Breast epithelium (tissue), 4 donors: ENCODE measurements around the gene PPM1L. TPM values are rescaled to one million over a fixed set of nuclear protein-coding genes. Genes with fewer than 3 reads are reported as not detected.

Source experiments
- DNase-seq, 2 donors: peaks; one replicate each; pipeline ENCODE4 v3.0.0-alpha.2; 2019; ENCODE audit warnings: low spot score in 2 of 2
- H3K27ac ChIP-seq, 2 donors: fragments of 200-600 bp; sonication (generic) in 1 of 2; one replicate each; pipeline ENCODE4 v1.5.1; 2016 to 2019; ENCODE audit warnings: mild to moderate bottlenecking in 1 of 2
- H3K27me3 ChIP-seq, 2 donors: fragments of 200-600 bp; sonication (generic) in 1 of 2; one replicate each; pipeline versions ENCODE4 v1.5.1 to v1.6.0; 2017 to 2019; ENCODE audit warnings: control low read depth in 1 of 2, mild to moderate bottlenecking in 1 of 2
- H3K36me3 ChIP-seq: fragments of 200-600 bp; one replicate; pipeline ENCODE4 v1.5.1; 2019
- H3K4me1 ChIP-seq, 2 donors: fragments of 200-600 bp; sonication (generic); one replicate each; pipeline ENCODE4 v1.5.1; 2016 to 2019; ENCODE audit warnings: control low read depth in 1 of 2
- H3K4me3 ChIP-seq, 3 donors: fragments of 200-600 bp; sonication (generic); 1 replicate in 2 of 3; 2 replicates in 1 of 3; pipeline ENCODE4 v1.5.1; 2016 to 2019; ENCODE audit warnings: mild to moderate bottlenecking in 3 of 3, moderate library complexity in 2 of 3
- H3K9me3 ChIP-seq, 2 donors: fragments of 200-600 bp; sonication (generic) in 1 of 2; one replicate each; pipeline ENCODE4 v1.5.1; 2016 to 2019; ENCODE audit warnings: control low read depth in 1 of 2
- CTCF ChIP-seq, 3 donors: fragments of 450-650 bp; IDR thresholded peaks; one replicate each; pipeline ENCODE4 v1.5.1; 2016 to 2017; ENCODE audit warnings: antibody characterized with exemption in 3 of 3, mild to moderate bottlenecking in 3 of 3, moderate library complexity in 3 of 3
- POLR2A ChIP-seq: fragments of 450-650 bp; IDR thresholded peaks from one replicate; pipeline ENCODE4 v1.6.1; 2016; ENCODE audit warnings: antibody characterized with exemption, mild to moderate bottlenecking, moderate library complexity
- POLR2AphosphoS5 ChIP-seq, 3 donors: sonication (generic); formaldehyde crosslinking; IDR thresholded peaks; one replicate each; pipeline ENCODE4 v1.6.1; 2017; ENCODE audit warnings: antibody characterized with exemption in 3 of 3
- intact Hi-C: fragments of 100-400 bp; cut with DNase I; formaldehyde crosslinking; loops from one replicate; pipeline ENCODE4 v1.15.1; 2023; ENCODE audit warnings: low total_unique reads
- total RNA-seq, 3 donors: library from RNA; depleted of rRNA; stranded (reverse); fragments of >200 nt; gene quantifications; one replicate each; pipeline ENCODE4 v1.1.0, GENCODE V29; 2016

Gene PPM1L
- total RNA-seq, 3 donors from 2014 or later: 12.8 to 136 (median 24.6) TPM

GRCh38 chr3:160754371-160754854, 1.6 kb upstream of the PPM1L start:
- intact Hi-C loops: no loop called here
- Histone ChIP-seq H3K4me3 (peak overlapping the region; percentile 71 to 97 (median 74)), H3K4me1 (no peaks in the 10 kb centered on the region), H3K9me3 (no peaks in the 10 kb centered on the region), H3K27ac (peak overlapping the region; percentile 91 to 95), H3K36me3 (no peaks in the 10 kb centered on the region), H3K27me3 (no peaks in the 10 kb centered on the region)
- DNase-seq: peak in 1 of 2 donors; percentile 50
- TF ChIP-seq CTCF (IDR thresholded peaks at IDR 0.05): no peak
- TF ChIP-seq POLR2AphosphoS5 (IDR thresholded peaks at IDR 0.05): no peak

- DNase-seq: peak; percentile 87 to 89
- H3K4me1 ChIP-seq: no peaks in the 10 kb centered on the region
- TF ChIP-seq POLR2AphosphoS5 (IDR thresholded peaks at IDR 0.05) (peak; percentile 59 to 79 (median 67)), CTCF (IDR thresholded peaks at IDR 0.05) (peak in 1 of 3 donors; percentile 22), POLR2A (peak; percentile 49)
- no peaks in the 10 kb centered on the region for H3K36me3 ChIP-seq
- H3K27me3 ChIP-seq: no peaks in the 10 kb centered on the region
- no peaks in the 10 kb centered on the region for H3K9me3 ChIP-seq
- H3K27ac ChIP-seq: peak overlapping the region; percentile 91 to 95
- intact Hi-C loops: no loop called here
- H3K4me3 ChIP-seq: peak overlapping the region; percentile 71 to 97 (median 74)
Observed at GRCh38 chr3:160754855-160755747, 930 bp upstream of the PPM1L start.

- H3K27ac ChIP-seq: no peak overlapping the region
- no peak for DNase-seq
- TF ChIP-seq CTCF (IDR thresholded peaks at IDR 0.05) (no peak), POLR2AphosphoS5 (IDR thresholded peaks at IDR 0.05) (no peak), POLR2A (no peak)
- intact Hi-C loops: no loop called here
- H3K27me3 ChIP-seq: no peaks in the 10 kb centered on the region
- H3K4me3 ChIP-seq: peak overlapping the region; percentile 71 to 97 (median 74)
- no peaks in the 10 kb centered on the region for H3K9me3 ChIP-seq
- H3K36me3 ChIP-seq: no peaks in the 10 kb centered on the region
- H3K4me1 ChIP-seq: no peaks in the 10 kb centered on the region
Observed at GRCh38 chr3:160757233-160758106, 1.4 kb downstream of the PPM1L start.

GRCh38 chr3:160758929-160759577, 3.0 kb downstream of the PPM1L start:
- Histone ChIP-seq H3K9me3 (no peaks in the 10 kb centered on the region), H3K27ac (no peak overlapping the region), H3K4me1 (no peaks in the 10 kb centered on the region), H3K36me3 (no peaks in the 10 kb centered on the region), H3K4me3 (peak overlapping the region in 1 of 3 donors; percentile 97), H3K27me3 (no peaks in the 10 kb centered on the region)
- DNase-seq: no peak
- TF ChIP-seq POLR2A (no peak), POLR2AphosphoS5 (IDR thresholded peaks at IDR 0.05) (no peak), CTCF (IDR thresholded peaks at IDR 0.05) (no peak)
- intact Hi-C loops: no loop called here
